HG03520 (cell line): Measurements from ENCODE around the gene SP140.

Experiments
- ATAC-seq: cut with Tn5 transposase; IDR thresholded peaks from one replicate; pipeline ENCODE4 v1.9.1; 2021; ENCODE audit warnings: mild to moderate bottlenecking, moderate library complexity; ENCODE audit not compliant: unreplicated experiment

SP140 gene

GRCh38 chr2:230360028-230360427 lies 134.5 kb downstream of the SP140 start:
- ATAC-seq: no peak

GRCh38 chr2:230362030-230362691 lies 136.6 kb downstream of the SP140 start:
- no peak for ATAC-seq
